HUDEP-2 (cell line): ENCODE results near the gene PEX13.

ENCODE experiments used
- DNase-seq, 76 experiments: peaks; one replicate each; lab custom pipeline; 2025; ENCODE audit not compliant: unreplicated experiment in 76 of 76; lab: John Stamatoyannopoulos, UW

PEX13 gene

DNA sequence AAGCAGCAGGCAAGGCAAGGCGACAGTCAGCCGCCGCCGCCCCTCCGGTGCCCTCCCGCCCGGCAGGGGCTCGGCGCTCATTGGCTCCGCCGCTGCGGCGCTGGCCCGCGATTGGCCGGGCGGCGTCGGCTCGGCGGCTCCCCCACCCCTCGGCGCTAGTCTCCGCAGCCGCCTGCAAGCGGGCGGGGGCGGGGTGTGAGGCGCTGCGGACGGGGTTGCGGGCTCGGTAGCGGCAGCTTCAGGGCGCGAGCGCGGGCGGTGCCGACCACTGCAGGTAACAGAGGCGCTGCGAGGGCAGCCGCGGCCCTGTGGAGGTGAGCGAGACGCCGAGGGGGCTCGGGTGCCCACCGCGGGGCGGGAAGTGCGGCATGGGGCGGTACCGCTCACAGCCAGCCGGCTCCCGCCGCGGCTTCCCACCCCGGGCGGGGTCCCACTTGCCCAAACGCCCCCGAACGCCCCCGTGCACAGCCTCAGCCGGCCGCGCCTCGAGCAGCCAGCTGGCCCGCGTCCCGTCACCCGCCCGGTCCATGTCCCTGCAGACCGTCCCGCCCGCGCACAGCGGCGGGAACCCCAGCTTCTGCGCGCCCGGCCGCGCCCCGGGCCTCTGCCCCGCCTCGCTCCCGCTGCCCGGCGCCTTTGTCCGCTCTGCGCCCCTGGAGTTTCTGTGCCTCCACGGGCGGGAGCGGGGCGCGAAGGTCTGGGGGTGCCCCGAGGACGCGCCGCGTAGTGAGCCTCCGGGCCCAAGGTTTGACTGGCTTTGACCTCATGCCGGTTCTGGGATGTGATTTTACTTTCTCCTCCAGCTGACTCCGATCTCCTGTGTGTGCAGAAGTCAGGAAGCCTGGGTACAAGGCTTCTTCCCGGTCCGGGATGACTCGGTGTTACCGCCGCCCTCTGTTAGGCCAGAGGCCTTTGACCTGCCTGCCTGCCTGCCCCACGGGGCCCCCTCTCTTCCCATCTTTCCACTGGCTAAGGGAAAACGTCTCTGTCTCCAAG is 48.5 kb downstream of the PEX13 start, which contains the start of gene SANBR:
Gene SANBR (plus strand): TSS at position 158 of the 996 bp plus-strand sequence. CDS start 4,480 bp downstream, outside the sequence.
- DNase-seq, result peak in 73 of 76 experiments; percentile 46 to 89 (median 79)

DNA sequence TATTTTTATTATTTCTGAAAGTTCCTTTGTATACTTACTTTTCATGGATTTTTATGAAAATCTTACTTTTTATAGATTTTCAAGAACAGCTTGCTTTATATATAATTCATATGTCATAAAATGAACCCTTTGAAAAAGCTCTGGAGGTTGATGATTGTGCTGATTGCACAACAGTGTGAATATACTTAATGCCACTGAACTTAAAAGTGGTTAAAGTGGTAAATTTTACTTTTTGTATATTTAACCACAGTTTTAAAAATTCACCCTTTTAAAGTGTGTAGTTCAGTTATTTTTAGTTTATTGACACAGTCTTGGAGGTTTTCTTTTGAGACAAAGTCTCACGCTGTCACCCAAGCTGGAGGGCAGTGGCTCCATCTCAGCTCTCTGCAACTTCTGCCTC is 56.6 kb downstream of the PEX13 start:
- DNase-seq, result no peak

DNA sequence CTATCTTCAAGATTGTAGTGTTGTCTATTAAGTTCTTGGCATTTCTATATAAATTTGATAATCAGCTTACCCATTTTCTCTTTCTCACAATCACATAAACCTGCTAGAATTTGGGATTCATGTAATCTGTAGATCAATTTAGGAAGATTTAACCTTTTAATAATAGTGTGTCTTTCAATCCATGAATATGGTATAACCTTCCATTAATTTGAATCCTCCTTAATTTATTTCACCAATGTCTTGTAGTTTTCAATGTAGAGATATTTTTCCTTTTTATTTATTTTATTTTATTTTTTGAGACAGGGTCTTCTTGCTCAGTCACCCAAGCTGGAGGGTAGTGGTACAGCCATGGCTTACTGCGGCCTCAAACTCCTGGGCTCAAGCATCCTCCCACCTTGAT is 68.4 kb downstream of the PEX13 start:
- no peak for DNase-seq

DNA sequence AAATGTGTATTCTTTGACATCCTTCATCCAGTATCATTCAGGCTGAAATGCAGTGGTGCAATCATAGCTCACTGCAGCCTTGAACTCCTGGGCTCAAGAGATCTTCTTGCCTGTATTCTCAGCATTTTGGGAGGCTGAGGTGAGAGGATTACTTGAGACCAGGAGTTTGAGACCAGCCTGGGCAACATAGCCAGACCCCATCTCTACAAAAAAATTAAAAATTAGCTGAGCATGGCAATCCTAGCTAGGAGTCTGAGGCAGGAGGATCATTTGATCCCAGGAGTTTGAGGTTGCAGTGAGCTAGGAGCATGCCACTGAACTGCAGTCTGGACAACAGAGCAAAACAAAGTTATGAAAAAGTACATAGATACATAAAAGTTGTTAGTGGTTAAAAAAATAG is 72.3 kb downstream of the PEX13 start:
- DNase-seq, result no peak

DNA sequence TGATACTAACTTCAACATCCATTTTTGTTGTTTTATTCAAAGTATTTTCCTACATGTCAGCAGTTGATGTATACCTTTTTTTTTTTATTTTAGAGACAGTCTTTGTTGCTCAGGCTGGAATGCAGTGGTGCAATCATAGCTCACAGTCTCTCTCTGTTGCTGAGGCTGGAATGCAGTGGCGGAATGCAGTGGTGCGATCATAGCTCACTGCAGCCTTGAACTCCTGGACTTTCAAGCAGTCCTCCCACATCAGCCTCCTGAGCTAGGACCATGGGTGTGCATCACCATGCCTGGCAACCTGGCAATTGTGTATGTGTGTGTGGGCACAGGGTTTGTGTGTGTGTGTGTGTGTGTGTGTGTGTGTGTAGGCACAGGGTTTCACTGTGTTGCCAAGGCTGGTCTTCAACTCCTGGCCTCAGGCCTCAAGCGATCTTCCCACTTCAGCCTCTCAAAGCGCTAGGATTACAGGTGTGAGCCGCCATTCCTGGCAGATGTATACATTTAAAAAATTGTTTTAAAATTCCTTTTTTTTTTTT is 72.9 kb downstream of the PEX13 start:
- DNase-seq, result no peak

DNA sequence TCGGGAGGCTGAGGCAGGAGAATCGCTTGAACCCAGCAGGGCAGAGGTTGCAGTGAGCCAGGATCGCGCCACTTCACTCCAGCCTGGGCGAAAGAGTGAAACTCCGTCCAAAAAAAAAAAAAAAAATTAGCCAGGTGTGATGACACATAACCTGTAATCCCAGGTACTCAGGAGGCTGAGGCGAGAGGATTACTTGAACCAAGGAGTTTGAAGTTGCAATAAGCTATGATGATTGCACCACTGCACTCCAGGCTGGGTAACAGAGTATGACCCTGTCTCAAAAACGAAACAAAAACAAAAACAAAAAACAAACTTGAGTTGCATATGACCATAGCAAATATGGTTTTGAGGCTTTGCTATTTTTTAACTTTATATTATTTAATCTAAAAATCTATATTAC is 74.0 kb downstream of the PEX13 start:
- no peak for DNase-seq

DNA sequence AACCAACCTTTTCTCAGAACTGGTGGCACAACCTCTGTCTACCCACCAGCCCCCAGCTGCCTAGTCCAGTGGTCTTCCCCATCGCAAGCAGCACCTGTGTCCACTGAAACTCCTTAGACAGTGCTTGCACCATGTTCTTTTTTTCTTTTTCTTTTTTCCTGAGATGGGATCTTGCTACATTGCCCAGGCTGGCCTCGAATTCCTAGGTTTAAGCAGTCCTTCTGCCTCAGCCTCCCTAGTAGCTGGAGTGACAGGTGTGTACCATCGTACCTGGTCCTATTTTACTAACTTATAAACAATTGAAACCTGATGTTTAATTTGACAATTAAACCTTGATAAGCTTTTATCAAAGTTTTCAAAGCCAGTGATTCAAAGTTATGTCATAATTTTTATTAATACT is 78.9 kb downstream of the PEX13 start:
- no peak for DNase-seq

DNA sequence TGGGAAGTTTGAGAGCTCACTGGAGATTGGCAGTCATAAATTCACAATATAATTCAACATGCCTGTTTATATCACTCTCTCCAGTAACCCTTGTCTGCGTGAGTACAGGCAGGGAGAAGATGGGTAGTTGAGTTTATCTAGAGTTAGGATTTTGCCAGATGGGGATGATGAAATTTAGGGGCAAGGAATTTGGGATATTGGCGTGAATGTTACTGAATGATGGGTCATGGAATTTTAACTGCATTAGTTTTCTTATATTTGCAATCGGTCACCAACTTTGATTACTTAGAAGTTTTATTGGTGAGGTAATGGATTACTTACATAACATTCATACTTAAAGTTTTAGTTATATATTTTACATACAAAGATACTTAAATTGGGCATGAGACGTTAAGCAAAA is 83.3 kb downstream of the PEX13 start:
- DNase-seq, result no peak
